Measurements from ENCODE around the gene TMEM186. TPM values are rescaled to one million over a fixed set of nuclear protein-coding genes. Genes with fewer than 3 reads are reported as not detected.

Gene TMEM186
- total RNA-seq, 2 experiments from 2014 or later: 15.3 to 15.4 TPM

DNA sequence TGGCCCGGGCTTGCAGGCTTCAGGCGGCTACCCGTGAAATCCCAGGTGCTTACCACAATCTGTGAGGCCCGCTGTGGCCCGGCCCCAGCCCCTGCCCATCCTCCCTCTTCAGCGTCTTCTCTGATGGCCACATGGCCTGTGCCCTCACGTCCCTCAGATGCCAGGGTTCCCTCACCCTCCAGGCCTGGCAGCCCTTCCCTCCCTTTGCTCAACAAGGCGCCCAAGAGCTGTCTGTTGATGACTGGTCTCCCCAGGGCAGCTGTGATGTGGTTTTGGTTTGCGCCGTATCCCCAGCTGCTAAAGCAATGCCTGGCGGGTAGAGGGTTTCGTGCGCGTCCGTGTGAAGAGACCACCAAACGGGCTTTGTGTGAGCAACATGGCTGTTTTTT lies 35.3 kb upstream of the TMEM186 start:
- intact Hi-C loops (cut with micrococcal nuclease): no loop called here
- Mint-ChIP-seq H3K27ac (no peak overlapping the region), H3K27me3 (no peaks in the 10 kb centered on the region), H3K36me3 (ENCODE audit: low read depth) (peaks cover 31% of the 10 kb centered on the region), H3K9me3 (no peaks in the 10 kb centered on the region), H3K4me1 (ENCODE audit: low read depth) (peaks cover 7% of the 10 kb centered on the region), H3K4me3 (no peak overlapping the region)
- ATAC-seq: no peak
- TF ChIP-seq, protein P1, sequence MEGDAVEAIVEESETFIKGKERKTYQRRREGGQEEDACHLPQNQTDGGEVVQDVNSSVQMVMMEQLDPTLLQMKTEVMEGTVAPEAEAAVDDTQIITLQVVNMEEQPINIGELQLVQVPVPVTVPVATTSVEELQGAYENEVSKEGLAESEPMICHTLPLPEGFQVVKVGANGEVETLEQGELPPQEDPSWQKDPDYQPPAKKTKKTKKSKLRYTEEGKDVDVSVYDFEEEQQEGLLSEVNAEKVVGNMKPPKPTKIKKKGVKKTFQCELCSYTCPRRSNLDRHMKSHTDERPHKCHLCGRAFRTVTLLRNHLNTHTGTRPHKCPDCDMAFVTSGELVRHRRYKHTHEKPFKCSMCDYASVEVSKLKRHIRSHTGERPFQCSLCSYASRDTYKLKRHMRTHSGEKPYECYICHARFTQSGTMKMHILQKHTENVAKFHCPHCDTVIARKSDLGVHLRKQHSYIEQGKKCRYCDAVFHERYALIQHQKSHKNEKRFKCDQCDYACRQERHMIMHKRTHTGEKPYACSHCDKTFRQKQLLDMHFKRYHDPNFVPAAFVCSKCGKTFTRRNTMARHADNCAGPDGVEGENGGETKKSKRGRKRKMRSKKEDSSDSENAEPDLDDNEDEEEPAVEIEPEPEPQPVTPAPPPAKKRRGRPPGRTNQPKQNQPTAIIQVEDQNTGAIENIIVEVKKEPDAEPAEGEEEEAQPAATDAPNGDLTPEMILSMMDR (IDR thresholded peaks at IDR 0.05): no peak
- no peak for DNase-seq
- ChIA-PET POLR2A (interaction anchor here (1.4 kb wide), 1 partner anchor 9 kb away, joined by 3 read pairs; no protein-coding TSS in a partner anchor), CTCF (interaction anchor here (2.0 kb wide), 1 partner anchor 47 kb away, joined by 11 read pairs; no protein-coding TSS in a partner anchor)

DNA sequence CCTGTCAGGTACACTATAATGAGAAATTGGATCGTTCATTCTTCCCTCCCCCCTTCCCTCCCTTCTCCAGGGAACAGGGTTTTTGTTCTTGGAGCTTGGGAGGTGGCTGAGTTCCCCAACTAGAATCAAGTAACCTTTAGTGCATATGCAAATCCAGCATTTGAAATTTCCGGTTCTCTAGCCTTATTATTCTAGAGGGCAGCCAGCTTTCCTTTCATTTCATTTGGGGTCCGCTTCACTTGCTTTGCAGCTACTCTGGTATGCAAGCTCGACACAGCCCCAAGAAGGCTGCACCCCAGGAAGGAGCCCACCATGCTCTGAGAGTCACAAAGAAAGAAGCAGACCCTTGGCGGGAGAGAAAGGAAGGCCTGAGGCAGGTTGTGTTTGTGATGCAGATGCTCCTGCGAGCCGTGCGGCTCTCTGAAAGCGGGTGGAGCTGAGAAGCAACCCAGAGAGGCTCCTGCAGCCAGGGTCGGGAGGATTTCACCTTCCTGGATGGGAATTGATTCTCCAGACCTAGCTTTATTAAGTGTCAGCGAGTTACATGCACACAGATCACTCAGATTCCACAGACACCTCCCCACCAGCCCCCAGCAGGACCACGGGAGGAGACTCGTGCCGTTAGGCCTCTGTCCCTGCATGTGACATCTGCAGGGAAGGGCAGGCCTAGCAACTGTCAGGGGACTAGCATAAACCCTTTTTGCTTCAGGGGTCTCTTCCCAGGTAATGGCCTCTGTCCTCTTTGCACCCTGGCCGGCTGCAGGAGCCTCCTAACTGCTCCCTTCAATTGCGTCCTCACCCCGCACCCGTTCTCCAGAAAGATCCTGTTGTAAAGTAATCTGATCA lies 34.7 kb upstream of the TMEM186 start:
- intact Hi-C loops (cut with micrococcal nuclease): no loop called here
- DNase-seq: no peak
- Mint-ChIP-seq H3K27me3 (no peaks in the 10 kb centered on the region), H3K4me1 (ENCODE audit: low read depth) (peaks cover 7% of the 10 kb centered on the region), H3K36me3 (ENCODE audit: low read depth) (peaks cover 32% of the 10 kb centered on the region), H3K9me3 (no peaks in the 10 kb centered on the region), H3K4me3 (no peak overlapping the region), H3K27ac (no peak overlapping the region)
- TF ChIP-seq, protein P1 (IDR thresholded peaks at IDR 0.05): no peak
- no peak for ATAC-seq
- ChIA-PET POLR2A (interaction anchor here (1.3 to 1.4 kb wide), 2 partner anchors 9 to 36 kb away, joined by 3 to 5 read pairs; partner anchors contain the start of gene CARHSP1), CTCF (interaction anchor here (2.0 kb wide), 1 partner anchor 48 kb away, joined by 11 read pairs; no protein-coding TSS in a partner anchor)

DNA sequence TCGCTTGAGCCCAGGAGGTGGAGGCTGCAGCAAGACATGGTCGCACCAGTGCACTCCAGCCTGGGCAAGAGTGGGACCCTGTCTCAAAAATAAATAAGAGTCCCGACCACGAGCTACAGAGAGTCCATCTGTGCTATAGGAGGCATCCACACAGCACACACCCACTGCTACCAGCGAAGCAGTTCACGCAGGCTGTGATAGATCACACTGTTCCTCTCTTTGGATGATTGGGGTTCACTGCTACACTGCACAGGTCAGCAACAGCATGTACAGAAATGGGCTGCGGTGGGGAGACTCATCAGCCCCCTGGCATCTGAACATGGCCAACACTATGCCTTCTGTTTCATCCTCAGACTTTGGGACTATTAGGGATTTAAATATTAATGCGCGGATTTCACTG lies 34.0 kb upstream of the TMEM186 start:
- Mint-ChIP-seq H3K9me3 (no peaks in the 10 kb centered on the region), H3K4me1 (ENCODE audit: low read depth) (peaks cover 7% of the 10 kb centered on the region), H3K27me3 (no peaks in the 10 kb centered on the region), H3K27ac (no peak overlapping the region), H3K36me3 (ENCODE audit: low read depth) (peaks cover 34% of the 10 kb centered on the region), H3K4me3 (no peak overlapping the region)
- CTCF ChIA-PET: interaction anchor here (2.0 kb wide), 1 partner anchor 49 kb away, joined by 11 read pairs; no protein-coding TSS in a partner anchor
- DNase-seq (no peak), ATAC-seq (no peak)
- TF ChIP-seq, protein P1 (IDR thresholded peaks at IDR 0.05): no peak
- POLR2A ChIA-PET: interaction anchor here (0.6 to 1.3 kb wide), 3 partner anchors 33 to 143 kb away, joined by 3 to 5 read pairs (median 3); partner anchors contain the start of gene CARHSP1
- intact Hi-C loops (cut with micrococcal nuclease): no loop called here

DNA sequence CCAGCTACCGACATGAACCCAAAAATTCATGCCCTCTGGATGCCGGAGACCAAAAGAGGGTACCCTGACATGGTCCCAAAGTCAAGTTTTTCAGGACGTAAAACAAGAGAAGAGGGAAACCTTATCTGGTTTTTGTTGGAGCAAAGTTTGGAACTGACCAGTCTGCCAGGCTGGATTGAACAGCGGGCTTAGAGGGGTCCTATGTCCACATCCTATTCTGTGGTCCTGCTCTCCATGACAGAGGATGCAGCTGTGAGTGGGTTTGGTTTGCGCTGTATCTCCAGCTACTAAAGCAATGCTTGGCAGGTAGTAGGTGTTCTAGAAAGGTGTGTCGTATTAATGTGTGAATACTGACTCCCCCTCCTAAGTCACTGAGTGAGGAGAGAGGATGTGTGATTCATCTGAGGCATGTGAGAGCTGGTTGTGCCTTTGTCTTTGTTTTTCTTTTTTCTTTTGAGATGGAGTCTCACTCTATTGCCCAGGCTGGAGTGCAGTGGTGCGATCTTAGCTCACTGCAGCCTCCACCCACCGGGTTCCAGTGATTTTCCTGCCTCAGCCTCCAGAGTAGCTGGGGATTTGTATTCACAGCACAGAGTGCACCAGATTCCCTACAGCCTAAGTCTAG lies 31.2 kb upstream of the TMEM186 start:
- H3K9me3 Mint-ChIP-seq: no peaks in the 10 kb centered on the region
- H3K27ac Mint-ChIP-seq: no peak overlapping the region
- CTCF ChIA-PET: interaction anchor here (1.9 kb wide), 1 partner anchor 52 kb away, joined by 6 read pairs; no protein-coding TSS in a partner anchor
- TF ChIP-seq, protein P1 (IDR thresholded peaks at IDR 0.05): no peak
- peaks cover 42% of the 10 kb centered on the region for H3K36me3 Mint-ChIP-seq (ENCODE audit: low read depth)
- DNase-seq (no peak), ATAC-seq (no peak)
- POLR2A ChIA-PET: interaction anchor here (0.8 to 1.5 kb wide), 3 partner anchors 12 to 32 kb away, joined by 3 to 4 read pairs (median 3); no protein-coding TSS in a partner anchor
- intact Hi-C loops (cut with micrococcal nuclease): no loop called here
- no peaks in the 10 kb centered on the region for H3K27me3 Mint-ChIP-seq
- no peak overlapping the region for H3K4me3 Mint-ChIP-seq
- H3K4me1 Mint-ChIP-seq (ENCODE audit: low read depth): peaks cover 7% of the 10 kb centered on the region

Measured in activated CD8-positive, alpha-beta T cell treated with anti-CD3 and anti-CD28 coated beads for 36 hours (primary cell).